Osteoblast (primary cell): ENCODE measurements around the gene ATG9B. TPM values are rescaled to one million over a fixed set of nuclear protein-coding genes. Genes with fewer than 3 reads are reported as not detected.

Source experiments
- DNase-seq: peaks from one replicate; pipeline ENCODE4 v3.0.0; 2011; ENCODE audit warnings: low spot score, mixed read lengths; ENCODE audit not compliant: insufficient read length; ENCODE audit errors: missing footprints
- H2AFZ ChIP-seq: 2 replicates; pipeline ENCODE4 v1.6.0; 2011; ENCODE audit warnings: mild to moderate bottlenecking, low read length
- H3K27ac ChIP-seq: 2 replicates; pipeline ENCODE4 v1.5.1; 2011; ENCODE audit warnings: mild to moderate bottlenecking, low read depth, low read length, moderate library complexity
- H3K27me3 ChIP-seq: 2 replicates; pipeline ENCODE4 v1.6.0; 2012; ENCODE audit warnings: mild to moderate bottlenecking, control low read depth, inconsistent platforms, low read length, moderate library complexity; ENCODE audit not compliant: insufficient read depth
- H3K36me3 ChIP-seq: 2 replicates; pipeline ENCODE4 v1.5.1; 2011; ENCODE audit warnings: mild to moderate bottlenecking, low read length, control low read depth, moderate library complexity; ENCODE audit not compliant: insufficient read depth
- H3K4me1 ChIP-seq: 2 replicates; pipeline ENCODE4 v1.5.1; 2011; ENCODE audit warnings: mild to moderate bottlenecking, low read length, control low read depth, moderate library complexity; ENCODE audit not compliant: insufficient read depth
- H3K4me2 ChIP-seq: 2 replicates; pipeline ENCODE4 v1.6.0; 2011; ENCODE audit warnings: mild to moderate bottlenecking, low read length; ENCODE audit not compliant: insufficient read depth
- H3K4me3 ChIP-seq: fragments of 200-600 bp; sonication (generic); 3 replicates; pipeline ENCODE4 v1.5.1; 2012; ENCODE audit warnings: mild to moderate bottlenecking, low read length, inconsistent platforms; ENCODE audit not compliant: insufficient read depth
- H3K79me2 ChIP-seq: 2 replicates; pipeline ENCODE4 v1.6.0; 2012; ENCODE audit warnings: mild to moderate bottlenecking, low read length, control low read depth, inconsistent platforms; ENCODE audit not compliant: insufficient read depth
- H3K9me3 ChIP-seq: 2 replicates; pipeline ENCODE4 v1.5.1; 2011; ENCODE audit warnings: low read depth, low read length, control low read depth
- H4K20me1 ChIP-seq: 2 replicates; pipeline ENCODE4 v1.6.0; 2012; ENCODE audit warnings: mild to moderate bottlenecking, low read length, control low read depth; ENCODE audit not compliant: insufficient read depth
- total RNA-seq: library from RNA; depleted of rRNA; stranded (reverse); fragments of >200 nt; gene quantifications from 2 replicates; pipeline ENCODE4 v1.2.3, GENCODE V29; 2012
- TF ChIP-seq, protein P1 (sequence below): IDR thresholded peaks from 2 replicates; pipeline ENCODE4 v1.5.1; 2011; ENCODE audit warnings: mild to moderate bottlenecking, low read depth, low read length, moderate library complexity; ENCODE audit errors: extremely low read depth

The ATG9B gene
- total RNA-seq, 1 donor: not detected

- H3K27ac ChIP-seq: no peak overlapping the region
- DNase-seq: no peak
- H3K4me3 ChIP-seq: no peak overlapping the region
- H3K9me3 ChIP-seq: no peaks in the 10 kb centered on the region
- H3K27me3 ChIP-seq: no peaks in the 10 kb centered on the region
- H4K20me1 ChIP-seq: no peaks in the 10 kb centered on the region
- peaks cover 6% of the 10 kb centered on the region for H3K79me2 ChIP-seq
- TF ChIP-seq, protein P1, sequence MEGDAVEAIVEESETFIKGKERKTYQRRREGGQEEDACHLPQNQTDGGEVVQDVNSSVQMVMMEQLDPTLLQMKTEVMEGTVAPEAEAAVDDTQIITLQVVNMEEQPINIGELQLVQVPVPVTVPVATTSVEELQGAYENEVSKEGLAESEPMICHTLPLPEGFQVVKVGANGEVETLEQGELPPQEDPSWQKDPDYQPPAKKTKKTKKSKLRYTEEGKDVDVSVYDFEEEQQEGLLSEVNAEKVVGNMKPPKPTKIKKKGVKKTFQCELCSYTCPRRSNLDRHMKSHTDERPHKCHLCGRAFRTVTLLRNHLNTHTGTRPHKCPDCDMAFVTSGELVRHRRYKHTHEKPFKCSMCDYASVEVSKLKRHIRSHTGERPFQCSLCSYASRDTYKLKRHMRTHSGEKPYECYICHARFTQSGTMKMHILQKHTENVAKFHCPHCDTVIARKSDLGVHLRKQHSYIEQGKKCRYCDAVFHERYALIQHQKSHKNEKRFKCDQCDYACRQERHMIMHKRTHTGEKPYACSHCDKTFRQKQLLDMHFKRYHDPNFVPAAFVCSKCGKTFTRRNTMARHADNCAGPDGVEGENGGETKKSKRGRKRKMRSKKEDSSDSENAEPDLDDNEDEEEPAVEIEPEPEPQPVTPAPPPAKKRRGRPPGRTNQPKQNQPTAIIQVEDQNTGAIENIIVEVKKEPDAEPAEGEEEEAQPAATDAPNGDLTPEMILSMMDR: no peak
- peaks cover 18% of the 10 kb centered on the region for H3K4me1 ChIP-seq
- H3K36me3 ChIP-seq: peaks cover 26% of the 10 kb centered on the region
- no peak overlapping the region for H2AFZ ChIP-seq
- H3K4me2 ChIP-seq: no peak overlapping the region
Measured at GRCh38 chr7:151035902-151036301, 11.6 kb upstream of the ATG9B start.

DNA sequence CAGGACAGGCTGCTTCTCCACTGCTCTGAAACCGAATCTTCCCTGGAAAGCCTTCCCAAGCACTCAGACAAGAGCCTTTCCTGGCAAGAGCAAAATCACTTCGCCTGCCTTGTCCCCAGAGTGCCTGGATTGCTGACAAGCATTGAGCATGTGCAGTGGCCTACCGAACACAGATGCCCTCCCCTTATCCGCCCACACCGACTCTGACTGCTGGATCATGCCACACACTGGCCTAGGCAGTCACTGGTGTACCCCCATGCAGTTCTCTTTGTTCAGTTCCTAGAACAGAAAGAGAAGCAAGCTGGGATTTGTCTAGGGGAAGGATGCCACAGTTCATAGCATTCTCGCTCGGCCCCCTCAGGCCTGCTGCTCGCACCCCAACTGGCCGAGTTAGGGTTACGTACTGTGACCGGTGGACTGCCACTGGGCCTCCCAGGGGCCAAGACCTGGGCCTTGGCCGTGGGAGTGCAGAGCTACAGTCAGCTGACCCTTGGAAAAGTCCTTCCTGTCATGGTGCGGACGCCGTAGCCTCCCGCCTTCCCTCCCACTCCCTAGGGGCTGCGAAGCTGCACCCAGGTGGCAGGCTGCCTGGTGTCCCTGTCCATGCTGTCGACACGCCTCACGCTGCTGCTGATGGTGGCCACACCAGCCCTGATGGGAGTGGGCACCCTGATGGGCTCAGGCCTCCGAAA lies 10.9 kb upstream of the ATG9B start:
- Histone ChIP-seq H3K9me3 (no peaks in the 10 kb centered on the region), H3K4me1 (peaks cover 18% of the 10 kb centered on the region), H4K20me1 (no peaks in the 10 kb centered on the region), H3K27ac (no peak overlapping the region), H3K4me2 (no peak overlapping the region), H3K4me3 (no peak overlapping the region), H3K27me3 (no peaks in the 10 kb centered on the region), H2AFZ (no peak overlapping the region), H3K36me3 (peaks cover 26% of the 10 kb centered on the region), H3K79me2 (peaks cover 8% of the 10 kb centered on the region)
- peak; percentile 80 for DNase-seq
- TF ChIP-seq, protein P1: no peak

DNA sequence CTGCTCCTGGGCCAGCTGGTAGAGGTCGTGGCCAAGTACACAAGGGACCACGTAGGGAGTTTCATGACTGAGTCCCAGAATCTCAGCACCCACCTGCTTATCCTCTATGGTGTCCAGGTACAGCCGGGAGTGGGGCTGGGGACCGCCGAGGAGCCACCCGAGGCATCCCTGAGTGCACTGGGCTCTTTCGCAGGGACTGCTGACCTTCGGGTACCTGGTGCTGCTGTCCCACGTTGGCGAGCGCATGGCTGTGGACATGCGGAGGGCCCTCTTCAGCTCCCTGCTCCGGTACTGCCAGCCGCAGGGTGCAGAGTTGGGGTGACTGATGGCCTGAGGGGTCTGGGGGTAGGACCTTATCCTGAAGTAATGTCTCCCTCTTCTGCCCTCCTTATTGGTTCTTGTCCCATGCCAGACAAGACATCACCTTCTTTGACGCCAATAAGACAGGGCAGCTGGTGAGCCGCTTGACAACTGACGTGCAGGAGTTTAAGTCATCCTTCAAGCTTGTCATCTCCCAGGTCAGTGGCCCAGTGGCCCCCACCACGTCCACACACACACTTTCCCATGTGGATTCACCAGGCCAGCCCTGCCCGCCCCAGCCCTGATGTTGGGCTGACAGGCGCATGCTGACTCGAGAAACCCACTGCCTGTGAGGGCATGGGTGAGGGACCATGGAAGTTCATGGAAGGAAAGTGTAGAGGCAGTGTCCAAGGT lies 10.2 kb upstream of the ATG9B start:
- H3K4me2 ChIP-seq: no peak overlapping the region
- TF ChIP-seq, protein P1: no peak
- no peaks in the 10 kb centered on the region for H4K20me1 ChIP-seq
- H3K79me2 ChIP-seq: peaks cover 12% of the 10 kb centered on the region
- H3K9me3 ChIP-seq: no peaks in the 10 kb centered on the region
- H3K27me3 ChIP-seq: no peaks in the 10 kb centered on the region
- H2AFZ ChIP-seq: no peak overlapping the region
- no peak for DNase-seq
- peaks cover 12% of the 10 kb centered on the region for H3K4me1 ChIP-seq
- peaks cover 26% of the 10 kb centered on the region for H3K36me3 ChIP-seq
- H3K4me3 ChIP-seq: no peak overlapping the region
- no peak overlapping the region for H3K27ac ChIP-seq

- H3K9me3 ChIP-seq: no peaks in the 10 kb centered on the region
- TF ChIP-seq, protein P1: no peak
- H3K36me3 ChIP-seq: peaks cover 26% of the 10 kb centered on the region
- peaks cover 14% of the 10 kb centered on the region for H3K79me2 ChIP-seq
- H3K27me3 ChIP-seq: no peaks in the 10 kb centered on the region
- no peak overlapping the region for H3K4me2 ChIP-seq
- H3K4me3 ChIP-seq: no peak overlapping the region
- no peak overlapping the region for H3K27ac ChIP-seq
- peaks cover 8% of the 10 kb centered on the region for H3K4me1 ChIP-seq
- no peak overlapping the region for H2AFZ ChIP-seq
- DNase-seq: no peak
- H4K20me1 ChIP-seq: no peaks in the 10 kb centered on the region
Measured at GRCh38 chr7:151033864-151034249, 9.6 kb upstream of the ATG9B start.
